HG03095 (cell line): ENCODE data around the gene PTPN18.
A peak's percentile ranks its signal among the peaks of the same experiment; 100 is the strongest.
"Not testable (repeated sequence)": the region's sequence is repeated elsewhere in the genome, so short reads cannot be mapped to it uniquely, and the experiment has no call there.

Experiments
- ATAC-seq: cut with Tn5 transposase; IDR thresholded peaks from one replicate; pipeline ENCODE4 v1.9.1; 2021; ENCODE audit warnings: moderate library complexity; ENCODE audit not compliant: unreplicated experiment

Gene PTPN18, protein sequence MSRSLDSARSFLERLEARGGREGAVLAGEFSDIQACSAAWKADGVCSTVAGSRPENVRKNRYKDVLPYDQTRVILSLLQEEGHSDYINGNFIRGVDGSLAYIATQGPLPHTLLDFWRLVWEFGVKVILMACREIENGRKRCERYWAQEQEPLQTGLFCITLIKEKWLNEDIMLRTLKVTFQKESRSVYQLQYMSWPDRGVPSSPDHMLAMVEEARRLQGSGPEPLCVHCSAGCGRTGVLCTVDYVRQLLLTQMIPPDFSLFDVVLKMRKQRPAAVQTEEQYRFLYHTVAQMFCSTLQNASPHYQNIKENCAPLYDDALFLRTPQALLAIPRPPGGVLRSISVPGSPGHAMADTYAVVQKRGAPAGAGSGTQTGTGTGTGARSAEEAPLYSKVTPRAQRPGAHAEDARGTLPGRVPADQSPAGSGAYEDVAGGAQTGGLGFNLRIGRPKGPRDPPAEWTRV

DNA sequence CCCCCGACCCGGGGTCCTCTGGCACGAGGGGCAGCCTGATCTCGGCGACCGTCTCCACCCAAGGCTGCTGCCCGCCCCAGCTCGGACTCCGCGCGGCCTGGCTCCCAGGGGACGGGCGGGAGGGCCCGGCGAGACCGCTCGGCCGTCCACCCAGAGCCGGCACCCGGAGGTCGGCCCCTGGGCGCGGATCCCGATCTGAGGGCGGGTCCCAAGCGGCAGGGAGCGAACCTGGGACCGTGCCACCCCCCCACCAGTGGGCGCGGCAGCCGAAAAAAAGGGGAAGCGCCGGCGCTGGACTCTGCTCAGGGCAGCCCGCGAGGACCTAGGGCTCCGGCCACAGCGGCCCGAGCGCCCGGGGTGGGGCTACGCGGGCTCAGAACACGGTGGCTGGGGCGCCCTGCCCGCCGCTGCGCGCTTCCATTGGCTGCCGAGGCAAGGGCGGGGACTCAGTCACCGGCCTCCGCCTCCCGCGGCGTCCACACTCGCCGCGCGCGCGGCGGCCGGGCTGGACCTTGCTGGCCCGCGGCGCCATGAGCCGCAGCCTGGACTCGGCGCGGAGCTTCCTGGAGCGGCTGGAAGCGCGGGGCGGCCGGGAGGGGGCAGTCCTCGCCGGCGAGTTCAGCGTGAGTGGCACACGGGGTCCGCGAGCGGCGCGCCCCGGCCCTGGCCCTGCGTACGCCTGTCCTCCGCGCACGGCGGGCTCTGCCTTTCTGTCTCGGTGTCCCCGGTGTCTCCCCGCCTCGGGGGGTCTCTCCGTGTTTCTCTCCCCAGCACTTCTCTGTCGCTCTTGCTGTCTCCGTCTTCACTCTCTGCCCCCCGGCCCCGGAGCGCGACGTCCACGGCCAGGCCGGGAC, at the start of gene PTPN18:
Gene PTPN18, plus strand, starts transcription at position 479 of the 854 bp plus-strand sequence. Its CDS starts 52 bp downstream, at position 531.
- ATAC-seq: peak; percentile 88

DNA sequence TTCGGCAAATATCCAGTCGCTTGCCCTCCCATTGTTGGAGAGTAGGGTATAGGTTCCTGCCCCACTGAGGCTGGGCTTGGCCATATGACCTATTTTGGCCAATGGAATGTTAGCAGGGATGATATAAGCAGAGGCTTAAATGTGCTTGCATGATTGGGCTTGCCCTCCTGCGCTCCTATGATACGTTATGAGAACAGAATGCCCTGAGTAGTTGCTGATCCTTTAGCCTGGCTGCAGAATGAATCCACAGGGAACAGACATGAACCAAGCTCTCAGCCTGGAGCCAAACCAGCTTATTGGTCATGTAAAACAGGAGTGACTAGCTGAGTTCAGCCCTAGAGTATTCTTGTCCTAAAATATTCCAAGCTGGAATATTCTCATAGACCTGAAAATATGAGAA, 48.0 kb upstream of the PTPN18 start:
- no peak for ATAC-seq

DNA sequence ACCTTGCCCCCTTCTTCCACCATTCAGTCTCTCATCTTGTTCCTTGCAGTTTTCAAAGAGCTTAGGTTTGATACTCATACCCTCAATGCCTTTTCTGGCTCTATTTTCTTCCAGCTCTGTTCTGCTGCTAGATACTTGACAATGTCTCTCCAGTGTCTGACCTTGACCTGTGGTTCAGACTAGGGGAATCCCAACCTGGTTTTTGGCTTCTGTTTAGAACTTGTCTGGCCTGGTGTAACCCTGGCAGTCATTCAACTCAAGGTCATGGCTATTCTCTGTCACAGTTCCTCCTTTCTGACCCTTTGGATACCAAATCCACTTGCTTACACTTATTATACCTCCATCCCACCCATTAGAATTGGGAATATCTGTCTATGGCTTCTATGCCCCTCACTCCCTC, 45.0 kb upstream of the PTPN18 start:
- no peak for ATAC-seq

DNA sequence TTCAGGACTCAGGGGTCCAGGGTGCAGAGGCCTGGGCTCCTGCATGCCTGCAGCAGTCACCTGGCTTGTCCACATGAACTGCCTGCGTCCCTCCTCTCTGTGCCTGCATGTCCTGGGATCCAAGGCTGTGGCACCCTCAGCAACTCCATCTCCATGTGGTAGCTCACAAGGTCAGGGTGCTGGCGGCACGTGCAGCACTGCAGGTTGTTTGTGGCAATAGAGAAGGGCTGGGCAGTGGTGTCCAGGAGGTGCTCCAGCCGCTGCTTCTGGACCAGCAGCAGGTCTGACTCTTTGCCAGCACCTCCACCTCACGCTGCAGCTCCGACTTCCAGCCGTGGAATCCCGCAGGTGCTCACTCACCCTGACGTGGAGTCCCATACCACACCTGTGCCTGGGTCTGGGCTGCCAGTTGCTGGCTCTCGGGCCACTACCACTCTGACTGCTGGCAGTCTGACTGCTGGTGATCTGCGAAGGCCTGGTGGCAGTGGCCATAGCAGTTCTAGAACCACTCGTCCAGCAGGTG, 42.0 kb upstream of the PTPN18 start:
- no peak for ATAC-seq

DNA sequence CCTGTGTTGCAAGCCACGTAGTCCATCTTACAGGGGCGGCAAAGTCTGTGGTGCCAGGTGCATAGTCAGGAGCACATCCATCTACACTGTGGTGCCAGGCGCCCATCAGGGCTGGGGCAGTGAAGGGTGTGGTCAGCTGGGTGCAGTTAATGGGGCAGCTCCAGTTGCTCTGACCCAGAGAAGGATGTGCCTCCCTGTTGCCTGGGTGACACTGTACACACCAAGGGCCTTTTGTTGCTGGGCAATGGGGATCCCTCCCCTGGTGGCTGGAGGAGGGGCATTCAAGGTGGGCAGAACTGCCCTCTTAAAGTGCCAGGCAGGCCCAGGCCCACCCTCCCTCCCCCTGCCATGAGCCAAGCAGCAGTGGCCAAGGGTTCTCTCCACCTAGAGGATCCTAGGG, 41.5 kb upstream of the PTPN18 start:
- no peak for ATAC-seq

DNA sequence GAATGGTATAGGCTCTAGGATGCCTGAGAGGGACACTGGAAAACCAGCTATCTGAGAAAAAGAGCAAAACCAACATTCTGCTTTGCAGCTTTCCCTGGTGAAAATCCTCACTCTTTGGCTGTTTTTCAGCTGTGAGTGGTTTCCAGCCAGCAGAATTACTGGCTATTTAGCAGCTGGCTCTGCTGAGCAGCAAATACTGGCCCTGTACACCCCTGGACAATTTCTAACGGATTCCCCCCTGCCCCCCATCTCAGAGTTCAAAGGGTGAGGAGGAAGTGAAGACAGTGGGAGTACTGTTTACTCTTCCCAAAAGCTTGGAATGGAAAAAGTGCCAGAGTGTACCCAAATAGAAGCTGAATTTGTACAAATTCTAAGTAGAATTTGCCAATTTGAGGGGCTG, 39.3 kb upstream of the PTPN18 start:
- no peak for ATAC-seq

DNA sequence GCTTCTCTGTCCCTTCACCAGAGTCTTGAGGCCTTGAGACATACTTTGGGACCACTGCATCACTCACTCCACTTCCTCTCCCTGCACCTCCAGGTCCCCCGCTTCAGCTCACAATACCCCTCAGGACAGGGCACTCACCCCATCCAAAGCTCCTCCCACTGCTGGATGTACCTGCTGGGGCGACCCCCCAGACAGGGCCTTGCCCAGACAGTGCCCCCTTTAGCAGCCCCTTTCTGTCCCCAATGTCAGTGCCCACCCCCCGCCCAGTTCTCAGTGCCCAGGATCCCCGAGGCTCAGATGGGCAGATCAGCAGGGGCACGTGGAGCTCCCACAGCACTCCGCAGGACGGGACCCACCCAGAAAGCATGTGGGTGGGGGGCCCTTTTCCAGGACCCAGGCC, 37.0 kb upstream of the PTPN18 start:
- no peak for ATAC-seq

DNA sequence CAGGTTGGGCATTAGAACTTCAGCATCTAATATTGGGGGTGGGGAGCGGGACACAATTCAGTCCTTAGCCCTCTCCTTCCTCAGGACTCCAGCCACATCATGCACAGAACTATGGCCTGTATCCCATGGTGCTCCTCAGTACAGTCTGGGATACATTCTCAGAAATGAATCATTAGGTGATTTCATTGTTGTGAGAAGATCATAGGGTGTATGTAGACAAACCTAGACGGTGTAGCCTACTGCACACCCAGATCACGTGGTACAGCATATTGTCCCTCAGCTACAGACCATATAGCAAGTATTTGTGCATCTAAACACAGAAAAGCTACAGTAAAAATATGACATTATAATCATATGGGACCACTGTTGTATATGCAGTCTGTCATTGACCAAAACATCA, 36.3 kb upstream of the PTPN18 start:
- no peak for ATAC-seq

DNA sequence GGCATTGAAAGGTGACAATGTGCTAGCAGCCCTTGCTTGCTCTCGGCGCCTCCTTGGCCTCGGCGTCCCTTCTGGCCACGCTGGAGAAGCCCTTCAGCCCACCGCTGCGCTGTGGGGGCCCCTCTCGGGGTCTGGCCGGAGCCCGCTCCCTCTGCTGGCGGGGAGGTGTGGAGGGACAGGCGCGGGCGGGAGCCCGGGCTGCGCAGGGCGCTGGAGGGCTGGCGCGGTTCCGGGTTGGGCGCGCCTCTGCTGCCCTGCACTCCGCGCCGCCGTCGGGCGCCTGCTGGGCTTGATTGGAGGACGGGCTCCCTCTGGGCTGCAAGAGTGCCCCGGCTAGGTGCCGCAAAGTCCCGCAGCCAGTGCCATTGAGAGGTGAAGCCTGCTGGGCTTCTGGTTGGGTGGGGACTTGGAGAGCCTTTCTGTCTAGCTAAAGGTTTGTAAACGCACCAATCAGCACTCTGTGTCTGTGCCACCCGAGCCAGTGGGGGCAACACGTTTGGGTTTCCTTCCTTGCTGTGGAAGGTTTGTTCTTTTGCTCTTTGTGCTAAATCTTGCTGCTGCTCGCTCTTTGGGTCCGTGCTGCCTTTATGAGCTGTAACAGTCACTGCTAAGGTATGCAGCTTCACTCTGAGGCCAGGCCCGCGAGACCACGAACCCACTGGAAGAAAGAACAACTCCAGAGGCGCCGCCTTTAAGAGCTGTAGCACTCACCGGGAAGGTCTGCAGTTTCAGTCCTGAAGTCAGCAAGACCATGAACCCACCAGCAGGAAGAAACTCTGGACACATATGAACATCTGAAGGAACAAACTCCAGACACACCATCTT, 27.9 kb upstream of the PTPN18 start:
- ATAC-seq: no peak

DNA sequence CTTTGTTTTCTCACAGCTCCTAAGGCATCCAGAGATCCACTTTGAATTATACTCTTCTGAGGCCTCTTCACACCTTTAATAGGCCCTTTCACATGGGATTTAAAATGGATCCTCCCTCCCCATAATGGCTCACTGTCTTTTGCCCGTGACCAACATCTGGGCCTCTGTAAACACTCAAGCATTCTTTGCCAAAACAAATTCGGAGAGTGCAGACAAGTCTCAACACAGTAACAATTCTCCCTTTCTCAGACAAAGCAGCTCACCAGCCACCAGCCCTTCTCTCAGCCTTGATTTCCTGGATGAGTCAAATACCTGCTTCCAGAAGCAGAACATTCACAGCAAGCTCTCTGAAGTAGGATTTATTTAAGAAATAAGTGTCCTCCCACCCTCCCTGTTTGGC, 27.1 kb upstream of the PTPN18 start:
- ATAC-seq: no peak

DNA sequence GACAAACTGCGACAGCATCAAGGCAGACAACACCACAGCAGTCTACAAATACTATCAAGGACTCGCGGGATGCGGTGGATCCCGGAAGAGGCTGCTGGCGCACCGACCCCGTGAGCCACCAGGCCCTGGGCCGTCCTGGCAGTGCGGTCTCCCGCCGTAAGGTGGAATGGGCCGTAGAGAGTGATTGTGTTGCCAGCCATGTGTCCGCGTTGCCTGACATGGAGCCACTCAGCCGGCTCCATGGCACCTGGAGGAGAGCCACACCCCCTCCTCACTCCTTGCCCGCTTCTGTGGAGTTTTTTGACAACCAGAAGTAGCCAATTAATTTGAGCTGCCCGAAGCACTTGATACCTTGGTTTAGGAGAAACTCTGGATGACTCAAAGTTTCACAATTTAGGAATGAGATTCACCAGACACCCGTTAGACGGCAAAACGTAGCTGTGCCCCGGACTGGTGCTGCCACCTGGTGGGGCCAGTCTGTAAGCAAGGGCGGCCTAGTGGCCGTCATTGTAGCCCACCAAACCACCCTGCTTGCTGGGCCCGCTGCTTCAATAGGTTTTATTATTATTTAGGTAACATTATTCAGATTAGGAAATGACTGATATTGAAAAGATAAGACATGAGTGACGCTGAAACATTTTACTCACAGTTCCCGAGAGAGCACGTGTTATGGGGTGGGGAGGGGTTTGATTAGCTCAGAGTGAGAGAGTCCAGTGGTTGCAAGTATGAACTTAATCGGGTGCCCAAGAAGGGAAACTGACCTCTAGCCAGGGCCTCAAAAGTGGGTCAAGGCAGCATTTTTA, 23.4 kb upstream of the PTPN18 start:
- ATAC-seq: peak; percentile 75

DNA sequence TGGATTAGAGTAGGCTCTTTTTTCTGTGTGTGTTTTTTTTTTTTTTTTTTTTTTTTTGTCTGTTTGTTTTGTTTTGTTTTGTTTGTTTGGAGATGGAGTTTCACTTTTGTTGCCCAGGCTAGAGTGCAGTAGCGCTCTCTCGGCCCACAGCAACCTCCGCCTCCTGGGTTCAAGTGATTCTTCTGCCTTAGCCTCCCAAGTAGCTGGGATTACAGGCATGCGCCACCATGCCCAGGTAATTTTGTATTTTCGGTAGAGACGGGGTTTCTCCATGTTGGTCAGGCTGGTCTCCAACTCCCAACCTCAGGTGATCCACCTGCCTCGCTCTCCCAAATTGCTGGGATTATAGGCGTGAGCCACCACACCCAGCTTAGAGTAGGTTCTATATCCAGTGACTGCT, 22.6 kb upstream of the PTPN18 start:
- ATAC-seq: not testable (repeated sequence)

DNA sequence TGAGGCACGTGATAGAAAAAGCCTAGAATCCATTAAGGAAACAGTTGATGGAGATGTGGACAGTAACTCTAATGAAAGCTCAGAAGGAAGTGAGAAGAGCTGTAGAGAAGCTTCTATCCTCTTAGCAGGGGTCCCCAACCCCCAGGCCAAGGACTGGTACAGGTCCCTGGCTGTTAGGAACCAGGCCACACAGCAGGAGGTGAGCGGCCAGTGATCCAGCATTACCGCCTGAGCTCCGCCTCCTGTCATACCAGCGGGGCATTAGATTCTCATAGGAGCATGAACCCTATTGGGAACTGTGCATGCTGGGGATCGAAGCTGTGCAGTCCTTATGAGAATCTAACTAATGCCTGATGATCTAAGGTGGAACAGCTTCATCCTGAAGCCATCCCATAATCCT, 21.8 kb upstream of the PTPN18 start:
- ATAC-seq: no peak

DNA sequence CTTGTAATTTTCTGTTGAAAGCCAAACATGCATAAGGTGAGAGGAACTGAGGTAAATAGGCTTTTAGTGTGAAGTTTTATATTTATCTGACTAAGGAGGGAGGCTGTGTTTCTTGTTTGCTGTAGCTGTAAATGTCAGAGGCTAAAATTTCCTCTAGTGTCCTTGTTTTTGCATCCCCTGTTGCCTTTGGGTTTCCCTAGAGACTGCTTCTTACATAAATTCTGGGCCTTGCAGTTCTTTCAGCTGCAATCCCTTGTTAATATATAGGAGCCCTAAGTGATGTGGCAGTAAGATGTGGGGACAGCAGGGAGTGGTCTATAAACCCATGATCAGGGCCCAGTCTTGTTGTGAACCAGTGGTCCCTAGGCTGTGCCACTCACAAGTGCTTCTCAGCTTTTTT, 20.6 kb upstream of the PTPN18 start:
- ATAC-seq: no peak

DNA sequence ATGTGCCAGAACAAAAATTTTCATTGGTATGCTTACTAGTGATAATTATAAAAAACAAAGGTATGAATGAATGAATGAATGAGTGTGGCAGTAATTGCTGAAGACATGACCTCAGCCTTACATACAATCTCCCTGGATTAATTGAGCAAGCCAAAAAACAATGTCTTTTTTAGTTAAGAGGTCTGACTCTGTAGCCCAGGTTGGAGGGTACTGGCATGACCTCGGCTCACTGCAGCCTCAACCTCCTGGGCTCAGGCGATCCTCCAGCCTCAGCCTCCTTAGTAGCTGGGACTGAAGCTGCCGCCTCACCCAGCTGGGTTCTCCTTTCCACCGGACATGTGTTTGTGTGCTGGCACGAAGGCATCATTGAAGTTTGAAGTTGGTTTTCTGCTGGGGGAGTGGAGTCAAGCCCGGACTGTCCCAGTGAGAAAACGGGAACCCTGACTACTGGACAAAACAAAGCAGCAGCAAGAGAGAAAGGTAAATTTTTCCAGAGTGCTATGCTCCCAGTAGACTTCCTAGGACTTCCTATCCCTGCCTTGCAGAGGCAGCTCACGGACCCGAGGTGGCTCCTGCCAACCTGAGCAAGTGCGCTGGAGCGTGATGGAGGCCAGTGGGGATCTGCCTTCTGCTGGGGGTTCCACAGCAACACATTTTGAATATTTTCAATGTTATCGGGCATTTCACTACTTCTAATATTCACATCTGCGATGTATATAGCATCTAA, 19.5 kb upstream of the PTPN18 start:
- no peak for ATAC-seq

DNA sequence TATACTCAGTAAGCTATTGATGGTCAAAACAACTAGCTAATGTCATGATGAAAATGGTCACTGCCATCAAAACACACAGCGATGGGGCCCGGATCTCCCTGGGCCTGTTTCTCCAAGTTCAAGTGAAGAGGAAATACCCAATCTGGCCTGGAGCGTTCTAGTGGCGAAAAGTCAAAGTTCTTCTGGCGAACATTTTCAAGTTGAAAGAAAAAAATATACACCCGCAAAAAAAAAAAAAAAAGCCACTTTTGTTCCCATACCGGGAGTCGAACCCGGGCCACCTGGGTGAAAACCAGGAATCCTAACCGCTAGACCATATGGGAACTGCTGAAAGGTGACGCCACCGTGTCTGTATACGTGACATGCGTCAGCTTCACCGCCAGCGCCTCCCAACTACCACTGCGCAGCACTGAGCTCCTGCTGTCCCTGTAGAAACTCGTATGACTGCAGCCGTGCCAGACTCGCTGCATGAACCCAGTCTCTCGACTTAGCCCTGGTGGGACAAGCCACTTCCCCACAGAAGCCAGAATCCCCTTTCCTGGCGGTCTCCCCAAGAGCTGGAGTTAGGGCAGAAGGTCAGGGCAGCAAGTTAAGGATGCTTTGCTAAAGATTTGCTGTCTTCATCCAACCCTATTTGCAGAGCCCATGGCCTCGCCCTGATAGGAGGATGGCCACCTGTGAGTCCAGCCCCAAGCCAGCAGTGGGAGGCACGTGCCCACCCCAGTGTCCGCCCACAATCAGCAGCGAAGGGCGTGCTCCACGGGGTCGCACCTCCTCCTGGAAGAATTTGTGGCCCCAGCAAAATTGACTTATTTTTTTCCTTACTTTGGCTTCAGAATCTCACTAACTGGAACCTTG, 18.8 kb upstream of the PTPN18 start:
- ATAC-seq: no peak

DNA sequence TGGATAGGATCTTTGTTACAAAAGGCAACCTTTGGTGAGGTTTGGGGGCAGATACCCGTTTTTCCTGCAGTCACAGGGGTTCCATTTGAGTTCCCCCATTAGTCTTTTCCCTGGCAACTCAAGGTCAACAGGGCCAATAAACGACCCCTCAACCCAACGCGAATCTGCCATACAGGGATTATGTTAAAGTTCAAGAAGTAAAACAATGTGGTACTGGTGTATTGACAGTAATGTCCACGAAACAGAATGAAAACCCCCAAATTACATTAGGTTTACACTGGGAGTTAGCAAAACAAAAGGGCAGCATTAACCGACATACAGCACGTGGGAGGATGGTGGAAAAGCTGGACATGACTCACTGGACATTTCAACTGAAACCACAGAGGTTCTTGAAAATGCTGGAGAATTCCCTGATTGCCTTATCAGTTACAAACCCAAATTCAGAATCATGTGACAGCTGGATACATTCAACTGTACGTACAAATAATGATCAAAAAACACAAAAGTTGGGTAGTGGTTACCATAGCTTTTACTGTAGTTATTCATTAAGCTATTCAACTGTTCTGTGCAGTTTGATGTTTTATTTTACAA, 18.0 kb upstream of the PTPN18 start:
- ATAC-seq: no peak

DNA sequence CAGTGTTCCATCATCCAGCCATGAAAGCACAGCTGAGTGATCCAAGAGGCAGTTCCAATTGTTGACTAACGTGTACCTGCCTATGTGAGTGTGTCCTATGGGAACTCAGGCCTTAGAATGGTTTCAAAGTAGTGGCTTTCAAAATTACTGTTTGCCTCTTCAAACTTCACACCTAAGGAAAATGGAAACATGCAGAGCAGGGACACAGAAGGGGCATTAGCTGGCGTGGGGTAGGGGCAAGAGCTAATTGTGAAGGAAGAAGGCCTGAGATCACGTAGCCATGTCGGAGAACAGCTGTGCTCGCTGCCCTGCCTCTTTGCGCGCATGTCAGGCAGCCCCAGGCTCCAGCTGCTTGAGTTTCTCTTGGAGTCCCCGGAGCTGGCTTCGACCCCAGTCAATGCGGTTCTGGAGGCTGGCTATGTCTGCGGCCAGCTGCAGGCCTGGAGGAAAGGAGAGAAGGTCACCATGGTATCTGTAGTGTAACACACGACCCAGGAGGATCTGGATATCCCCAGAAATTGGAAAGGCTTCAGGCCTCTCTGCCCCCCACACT, 17.0 kb upstream of the PTPN18 start:
- ATAC-seq: no peak
